ENCODE measurements around the gene SMYD3. TPM values are rescaled to one million over a fixed set of nuclear protein-coding genes. Genes with fewer than 3 reads are reported as not detected.

SMYD3 gene
- total RNA-seq, 1 donor from 2014 or later: 0.32 TPM

DNA sequence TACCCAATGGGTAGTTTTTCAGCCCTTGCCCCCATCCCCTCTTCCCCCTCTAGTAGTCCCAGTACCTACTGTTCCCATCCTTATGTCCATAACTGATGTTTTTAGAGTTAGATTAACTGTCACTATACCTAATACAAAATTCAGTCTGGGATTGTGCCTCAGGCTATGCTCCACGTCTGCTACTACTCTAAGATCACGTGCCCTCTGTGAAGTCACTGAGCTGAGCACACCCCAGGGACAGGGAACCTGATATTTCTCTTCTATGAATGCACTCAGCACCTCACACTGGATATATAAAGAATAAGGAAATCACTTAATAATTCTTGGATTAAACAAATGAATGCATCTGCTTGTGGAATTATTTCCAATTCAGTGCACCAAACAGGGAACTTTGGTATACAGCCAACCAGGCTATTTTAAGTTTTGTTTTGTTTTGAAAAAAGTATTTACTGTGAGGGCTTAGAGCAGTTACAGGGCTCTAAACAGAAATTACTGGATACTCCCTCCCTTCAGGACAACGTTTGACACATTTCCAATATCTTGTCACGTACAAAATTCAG lies 307.9 kb downstream of the SMYD3 start:
- no peak for DNase-seq (ENCODE audit: low spot score in 2 of 2)
- no peak overlapping the region for H3K27ac ChIP-seq
- intact Hi-C loops (cut with DNase I): no loop called here

DNA sequence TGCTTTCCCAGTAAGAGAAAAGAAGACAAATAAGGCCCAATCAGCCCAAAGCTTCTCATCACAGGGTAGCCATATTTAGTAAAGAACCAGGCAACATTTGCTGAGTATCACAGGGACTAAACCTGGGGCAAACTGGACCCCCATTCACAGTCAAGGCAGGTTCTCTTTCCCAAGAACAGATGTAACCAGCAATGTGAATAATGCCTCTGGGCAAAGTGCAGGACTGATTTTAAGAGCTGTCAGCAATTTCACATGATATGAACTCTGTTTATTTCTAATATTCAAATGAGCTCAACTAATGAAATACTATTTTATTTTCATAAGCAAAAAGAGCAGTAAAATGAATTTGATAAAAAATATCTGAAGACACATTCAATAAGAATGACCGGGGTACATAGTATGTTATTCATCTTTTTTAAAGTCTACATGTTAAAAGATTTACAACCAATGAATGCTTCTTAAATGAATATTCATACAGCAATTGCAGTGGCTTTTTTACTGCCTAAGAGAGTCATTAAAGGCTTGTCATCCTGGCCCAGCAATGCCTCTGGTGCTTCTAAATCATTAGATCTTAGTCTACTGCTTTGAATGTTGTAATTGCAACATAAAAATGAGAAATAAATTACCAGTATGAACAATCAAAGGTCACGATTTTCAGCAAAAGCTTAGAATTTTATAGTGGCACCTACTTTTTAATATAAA lies 308.8 kb downstream of the SMYD3 start:
- no peak overlapping the region for H3K4me3 ChIP-seq
- intact Hi-C loops (cut with DNase I): no loop called here
- no peak overlapping the region for H3K27ac ChIP-seq
- no peaks in the 10 kb centered on the region for H3K9me3 ChIP-seq
- TF ChIP-seq, protein P1, sequence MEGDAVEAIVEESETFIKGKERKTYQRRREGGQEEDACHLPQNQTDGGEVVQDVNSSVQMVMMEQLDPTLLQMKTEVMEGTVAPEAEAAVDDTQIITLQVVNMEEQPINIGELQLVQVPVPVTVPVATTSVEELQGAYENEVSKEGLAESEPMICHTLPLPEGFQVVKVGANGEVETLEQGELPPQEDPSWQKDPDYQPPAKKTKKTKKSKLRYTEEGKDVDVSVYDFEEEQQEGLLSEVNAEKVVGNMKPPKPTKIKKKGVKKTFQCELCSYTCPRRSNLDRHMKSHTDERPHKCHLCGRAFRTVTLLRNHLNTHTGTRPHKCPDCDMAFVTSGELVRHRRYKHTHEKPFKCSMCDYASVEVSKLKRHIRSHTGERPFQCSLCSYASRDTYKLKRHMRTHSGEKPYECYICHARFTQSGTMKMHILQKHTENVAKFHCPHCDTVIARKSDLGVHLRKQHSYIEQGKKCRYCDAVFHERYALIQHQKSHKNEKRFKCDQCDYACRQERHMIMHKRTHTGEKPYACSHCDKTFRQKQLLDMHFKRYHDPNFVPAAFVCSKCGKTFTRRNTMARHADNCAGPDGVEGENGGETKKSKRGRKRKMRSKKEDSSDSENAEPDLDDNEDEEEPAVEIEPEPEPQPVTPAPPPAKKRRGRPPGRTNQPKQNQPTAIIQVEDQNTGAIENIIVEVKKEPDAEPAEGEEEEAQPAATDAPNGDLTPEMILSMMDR (IDR thresholded peaks at IDR 0.05): no peak
- H3K4me1 ChIP-seq: no peaks in the 10 kb centered on the region
- H3K27me3 ChIP-seq: no peaks in the 10 kb centered on the region
- H3K36me3 ChIP-seq: no peaks in the 10 kb centered on the region
- no peak for DNase-seq (ENCODE audit: low spot score in 2 of 2)

More for the DNA sequence above, 307.9 kb downstream of the SMYD3 start:
- H3K9me3 ChIP-seq: no peaks in the 10 kb centered on the region
- TF ChIP-seq, protein P1 (IDR thresholded peaks at IDR 0.05): no peak
- no peaks in the 10 kb centered on the region for H3K36me3 ChIP-seq
- H3K4me3 ChIP-seq: no peak overlapping the region
- no peaks in the 10 kb centered on the region for H3K27me3 ChIP-seq
- H3K4me1 ChIP-seq: no peaks in the 10 kb centered on the region

DNA sequence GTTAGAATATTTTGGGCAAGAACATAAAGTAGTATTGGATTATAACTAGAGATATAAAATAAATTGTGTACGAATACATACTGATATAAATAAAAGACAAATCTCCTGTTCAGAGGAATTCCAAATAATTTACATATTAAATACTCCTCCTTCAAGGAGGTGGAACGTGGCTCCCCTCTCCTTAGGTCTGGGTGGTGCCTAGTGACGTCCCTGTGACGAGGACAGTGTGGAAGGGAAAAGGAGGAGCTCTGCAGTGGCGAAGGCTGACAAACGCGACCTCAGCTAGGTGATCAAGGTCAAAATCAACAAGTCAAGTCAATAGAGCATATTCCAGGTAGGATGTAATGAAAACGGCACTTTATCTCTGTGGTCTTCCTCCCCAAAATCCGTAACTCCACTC lies 310.0 kb downstream of the SMYD3 start:
- Histone ChIP-seq H3K4me3 (no peak overlapping the region), H3K27me3 (no peaks in the 10 kb centered on the region), H3K27ac (no peak overlapping the region), H3K4me1 (no peaks in the 10 kb centered on the region), H3K36me3 (no peaks in the 10 kb centered on the region), H3K9me3 (no peaks in the 10 kb centered on the region)
- DNase-seq (ENCODE audit: low spot score in 2 of 2): no peak
- TF ChIP-seq, protein P1 (IDR thresholded peaks at IDR 0.05): no peak
- intact Hi-C loops (cut with DNase I): no loop called here

DNA sequence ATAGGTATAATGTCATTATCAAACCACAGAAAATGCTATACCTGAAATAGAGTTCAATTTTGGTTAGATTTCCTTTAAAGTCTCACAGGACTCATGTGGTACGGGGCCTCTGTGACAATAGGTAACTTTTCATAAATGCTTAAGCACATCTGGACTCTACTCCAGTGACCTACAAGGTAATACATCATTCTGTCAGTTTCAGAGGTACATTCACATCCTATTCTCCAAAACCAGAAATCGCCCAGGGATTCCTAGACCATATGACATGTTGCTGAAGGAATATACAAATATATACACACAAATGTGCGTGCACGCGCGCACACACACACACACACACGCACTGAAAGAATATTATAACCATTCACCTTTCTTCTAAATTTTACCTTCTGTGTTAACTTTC lies 311.8 kb downstream of the SMYD3 start:
- no peaks in the 10 kb centered on the region for H3K9me3 ChIP-seq
- intact Hi-C loops (cut with DNase I): no loop called here
- DNase-seq (ENCODE audit: low spot score in 2 of 2): no peak
- no peaks in the 10 kb centered on the region for H3K36me3 ChIP-seq
- TF ChIP-seq, protein P1 (IDR thresholded peaks at IDR 0.05): no peak
- no peak overlapping the region for H3K4me3 ChIP-seq
- no peak overlapping the region for H3K27ac ChIP-seq
- H3K4me1 ChIP-seq: no peaks in the 10 kb centered on the region
- no peaks in the 10 kb centered on the region for H3K27me3 ChIP-seq

DNA sequence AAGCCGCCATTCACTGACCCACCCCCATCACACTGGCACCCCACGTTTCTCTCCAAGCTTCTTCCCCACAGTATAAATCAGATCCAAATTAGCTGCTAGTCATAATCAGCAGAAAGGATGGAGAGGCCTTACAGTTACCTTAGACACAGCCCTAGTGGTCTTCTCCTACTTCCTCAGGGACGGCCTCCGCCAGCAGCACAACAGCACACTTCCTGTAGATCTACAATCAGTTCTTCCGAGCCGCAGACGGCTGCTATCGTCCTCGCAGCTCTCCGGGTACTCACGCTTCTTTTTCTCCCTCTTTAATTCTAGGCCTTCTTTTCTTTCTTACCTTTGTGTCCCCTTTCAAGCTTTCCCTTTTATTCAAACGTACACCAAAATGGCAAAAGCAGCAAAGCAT lies 313.5 kb downstream of the SMYD3 start:
- DNase-seq (ENCODE audit: low spot score in 2 of 2): no peak
- intact Hi-C loops (cut with DNase I): no loop called here
- no peaks in the 10 kb centered on the region for H3K9me3 ChIP-seq
- no peak overlapping the region for H3K27ac ChIP-seq
- no peaks in the 10 kb centered on the region for H3K27me3 ChIP-seq
- H3K4me3 ChIP-seq: no peak overlapping the region
- H3K4me1 ChIP-seq: no peaks in the 10 kb centered on the region
- no peaks in the 10 kb centered on the region for H3K36me3 ChIP-seq
- TF ChIP-seq, protein P1 (IDR thresholded peaks at IDR 0.05): no peak
